HL-60 (cell line): ENCODE data around the gene STX7.

Experiments used
- DNase-seq, 2 experiments: peaks; one replicate each; pipeline ENCODE4 v3.0.0-alpha.2; 2010 to 2020; ENCODE audit warnings: low read depth in 1 of 2, low spot score in 1 of 2
- H3K27ac ChIP-seq: fragments of 250-450 bp; sonication (Bioruptor Pico); replicated peaks from 2 replicates; pipeline ENCODE4 v1.5.1; 2020; ENCODE audit warnings: mild to moderate bottlenecking, moderate library complexity
- H3K27me3 ChIP-seq: fragments of 250-450 bp; sonication (Bioruptor Pico); 2 replicates; pipeline ENCODE4 v1.5.1; 2021; ENCODE audit warnings: mild to moderate bottlenecking, moderate library complexity; ENCODE audit not compliant: insufficient read depth, poor library complexity, severe bottlenecking
- H3K4me3 ChIP-seq: replicated peaks from 2 replicates; pipeline ENCODE4 v1.5.1; 2011; ENCODE audit warnings: mild to moderate bottlenecking, control low read depth, low read length; ENCODE audit not compliant: insufficient read depth
- CTCF ChIP-seq: IDR thresholded peaks from one replicate; pipeline ENCODE4 v1.5.1; 2011; ENCODE audit warnings: low read length, control low read depth, inconsistent platforms; ENCODE audit not compliant: insufficient read depth
- GABPA ChIP-seq: IDR thresholded peaks from 2 replicates; pipeline ENCODE4 v1.6.1; 2012; ENCODE audit warnings: low read depth
- POLR2AphosphoS5 ChIP-seq: IDR thresholded peaks from 2 replicates; pipeline ENCODE4 v1.6.1; 2012; ENCODE audit warnings: low read depth
- REST ChIP-seq: IDR thresholded peaks from 2 replicates; pipeline ENCODE4 v1.6.1; 2012; ENCODE audit warnings: low read depth; ENCODE audit not compliant: insufficient replicate concordance
- SPI1 ChIP-seq: IDR thresholded peaks from 2 replicates; pipeline ENCODE4 v1.6.1; 2012; ENCODE audit warnings: low read depth, mild to moderate bottlenecking, borderline replicate concordance

Gene STX7

GRCh38 chr6:132548746-132549463, 36.0 kb upstream of the STX7 start:
- H3K27ac ChIP-seq: no peak overlapping the region
- no peak for TF ChIP-seq CTCF
- TF ChIP-seq POLR2AphosphoS5: no peak
- TF ChIP-seq REST: no peak
- no peak for TF ChIP-seq SPI1
- TF ChIP-seq GABPA: no peak
- no peak for DNase-seq
- no peak overlapping the region for H3K4me3 ChIP-seq
- H3K27me3 ChIP-seq: no peaks in the 10 kb centered on the region

- Histone ChIP-seq H3K27me3 (no peaks in the 10 kb centered on the region), H3K27ac (no peak overlapping the region), H3K4me3 (no peak overlapping the region)
- TF ChIP-seq CTCF: no peak
- no peak for TF ChIP-seq REST
- TF ChIP-seq GABPA: no peak
- TF ChIP-seq SPI1: no peak
- TF ChIP-seq POLR2AphosphoS5: no peak
- DNase-seq: no peak
Observed at GRCh38 chr6:132544826-132545225, 31.9 kb upstream of the STX7 start.

GRCh38 chr6:132537977-132538376, 25.1 kb upstream of the STX7 start, which contains the start of gene TAAR9:
TSS of gene TAAR9 (plus strand) at chr6:132538277. CDS start at chr6:132538290, 13 bp downstream.
- Histone ChIP-seq H3K4me3 (no peak within 1 kb of the TSS), H3K27ac (no peak within 1 kb of the TSS), H3K27me3 (peaks cover 6% of the 10 kb centered on the region)
- DNase-seq: no peak
- TF ChIP-seq GABPA (no peak), CTCF (no peak), SPI1 (no peak), POLR2AphosphoS5 (no peak), REST (no peak)
